ENCODE results near the gene KRTAP5-5.

- no peak for TF ChIP-seq TCF7L2 (IDR thresholded peaks at IDR 0.05; ENCODE audit: low read depth, low read length)
- no peak for TF ChIP-seq CTCF (IDR thresholded peaks at IDR 0.05)
- no peak for TF ChIP-seq REST (IDR thresholded peaks at IDR 0.05; ENCODE audit: insufficient read depth in 1 of 2, low read depth in 2 of 2, low read length in 1 of 2)
- no peak for TF ChIP-seq SIN3A (IDR thresholded peaks at IDR 0.05; ENCODE audit: borderline replicate concordance, insufficient read depth, low read depth, low read length)
Measured at GRCh38 chr11:1598816-1599215, 30.8 kb upstream of the KRTAP5-5 start.

All from Panc1 (cell line).